Fibroblast of lung (primary cell): ENCODE measurements around the gene CYP2C9.

Source experiments
- EZH2 ChIP-seq: IDR thresholded peaks from 2 replicates; pipeline ENCODE4 v1.5.1; 2012; ENCODE audit warnings: low read length, control low read depth, mild to moderate bottlenecking; ENCODE audit errors: missing control alignments
- TF ChIP-seq, protein P1 (sequence below), 2 donors: IDR thresholded peaks in 1 of 2; conservative IDR thresholded peaks in 1 of 2; 1 replicate in 1 of 2; 2 replicates in 1 of 2; pipeline ENCODE4 v1.5.1; 2011 to 2012; ENCODE audit warnings: low read length in 2 of 2, control low read depth in 1 of 2, inconsistent platforms in 1 of 2, low read depth in 1 of 2, mild to moderate bottlenecking in 1 of 2

- TF ChIP-seq, protein P1, sequence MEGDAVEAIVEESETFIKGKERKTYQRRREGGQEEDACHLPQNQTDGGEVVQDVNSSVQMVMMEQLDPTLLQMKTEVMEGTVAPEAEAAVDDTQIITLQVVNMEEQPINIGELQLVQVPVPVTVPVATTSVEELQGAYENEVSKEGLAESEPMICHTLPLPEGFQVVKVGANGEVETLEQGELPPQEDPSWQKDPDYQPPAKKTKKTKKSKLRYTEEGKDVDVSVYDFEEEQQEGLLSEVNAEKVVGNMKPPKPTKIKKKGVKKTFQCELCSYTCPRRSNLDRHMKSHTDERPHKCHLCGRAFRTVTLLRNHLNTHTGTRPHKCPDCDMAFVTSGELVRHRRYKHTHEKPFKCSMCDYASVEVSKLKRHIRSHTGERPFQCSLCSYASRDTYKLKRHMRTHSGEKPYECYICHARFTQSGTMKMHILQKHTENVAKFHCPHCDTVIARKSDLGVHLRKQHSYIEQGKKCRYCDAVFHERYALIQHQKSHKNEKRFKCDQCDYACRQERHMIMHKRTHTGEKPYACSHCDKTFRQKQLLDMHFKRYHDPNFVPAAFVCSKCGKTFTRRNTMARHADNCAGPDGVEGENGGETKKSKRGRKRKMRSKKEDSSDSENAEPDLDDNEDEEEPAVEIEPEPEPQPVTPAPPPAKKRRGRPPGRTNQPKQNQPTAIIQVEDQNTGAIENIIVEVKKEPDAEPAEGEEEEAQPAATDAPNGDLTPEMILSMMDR (conservative IDR thresholded peaks at IDR 0.05 in 1 of 2, IDR thresholded peaks at IDR 0.05 in 1 of 2; ENCODE audit: low read depth in 1 of 2, low read length in 2 of 2): no peak
- no peak for TF ChIP-seq EZH2
Observed at GRCh38 chr10:94997741-94998174, 59.3 kb downstream of the CYP2C9 start.
